ENCODE measurements around the gene GLRA1.

GLRA1 gene

GRCh38 chr5:151947931-151948608 lies 23.4 kb upstream of the GLRA1 start:
- DNase-seq (ENCODE audit: low read depth), result peak; percentile 44

GRCh38 chr5:151937851-151938250 lies 13.2 kb upstream of the GLRA1 start:
- TF ChIP-seq CTCF (IDR thresholded peaks at IDR 0.05; ENCODE audit: insufficient read depth, low read depth, low read length, missing control alignments), result no peak
- H3K4me3 ChIP-seq (ENCODE audit: low read depth, low read length), result no peak overlapping the region
- DNase-seq (ENCODE audit: low read depth), result no peak

More at GRCh38 chr5:151947931-151948608, 23.4 kb upstream of the GLRA1 start:
- no peak overlapping the region for H3K4me3 ChIP-seq (ENCODE audit: low read depth, low read length)
- TF ChIP-seq CTCF (IDR thresholded peaks at IDR 0.05; ENCODE audit: insufficient read depth, low read depth, low read length, missing control alignments), result no peak

GRCh38 chr5:151935135-151935695 lies 10.6 kb upstream of the GLRA1 start:
- no peak for TF ChIP-seq CTCF (IDR thresholded peaks at IDR 0.05; ENCODE audit: insufficient read depth, low read depth, low read length, missing control alignments)
- DNase-seq (ENCODE audit: low read depth), result no peak
- no peak overlapping the region for H3K4me3 ChIP-seq (ENCODE audit: low read depth, low read length)

GRCh38 chr5:151931260-151931659 lies 6.6 kb upstream of the GLRA1 start:
- no peak for TF ChIP-seq CTCF (IDR thresholded peaks at IDR 0.05; ENCODE audit: insufficient read depth, low read depth, low read length, missing control alignments)
- DNase-seq (ENCODE audit: low read depth), result no peak

GRCh38 chr5:151926188-151926587 lies 1.5 kb upstream of the GLRA1 start:
- H3K4me3 ChIP-seq (ENCODE audit: low read depth, low read length), result no peak overlapping the region
- DNase-seq (ENCODE audit: low read depth), result no peak
- TF ChIP-seq CTCF (IDR thresholded peaks at IDR 0.05; ENCODE audit: insufficient read depth, low read depth, low read length, missing control alignments), result no peak

More at GRCh38 chr5:151931260-151931659, 6.6 kb upstream of the GLRA1 start:
- H3K4me3 ChIP-seq (ENCODE audit: low read depth, low read length), result no peak overlapping the region

- DNase-seq (ENCODE audit: low read depth), result no peak
- TF ChIP-seq CTCF (IDR thresholded peaks at IDR 0.05; ENCODE audit: insufficient read depth, low read depth, low read length, missing control alignments), result no peak
- no peak overlapping the region for H3K4me3 ChIP-seq (ENCODE audit: low read depth, low read length)
Measured at GRCh38 chr5:151925340-151925739, 689 bp upstream of the GLRA1 start.

All from GM12865 (cell line).